IgD-negative memory B cell (primary cell): ENCODE results near the gene HS3ST3B1. TPM values are rescaled to one million over a fixed set of nuclear protein-coding genes. Genes with fewer than 3 reads are reported as not detected.
A peak's percentile ranks its signal among the peaks of the same experiment; 100 is the strongest.

Source experiments
- H3K27ac Mint-ChIP-seq, 3 donors: one replicate each; pipeline ENCODE4 v1.8.0; 2020 to 2022; ENCODE audit warnings: mild to moderate bottlenecking in 3 of 3, mixed read lengths in 3 of 3, moderate library complexity in 1 of 3
- H3K27me3 Mint-ChIP-seq: one replicate; pipeline ENCODE4 v1.8.0; 2021; ENCODE audit warnings: mixed read lengths
- H3K36me3 Mint-ChIP-seq: one replicate; pipeline ENCODE4 v1.8.0; 2020; ENCODE audit warnings: mild to moderate bottlenecking, mixed read lengths
- H3K4me1 Mint-ChIP-seq, 3 donors: one replicate each; pipeline ENCODE4 v1.8.0; 2020 to 2022; ENCODE audit warnings: mixed read lengths in 3 of 3, mild to moderate bottlenecking in 1 of 3
- H3K4me3 Mint-ChIP-seq, 4 donors: one replicate each; pipeline ENCODE4 v1.8.0; 2020 to 2022; ENCODE audit warnings: mild to moderate bottlenecking in 4 of 4, mixed read lengths in 4 of 4, moderate library complexity in 3 of 4
- H3K9me3 Mint-ChIP-seq, 3 donors: one replicate each; pipeline ENCODE4 v1.8.0; 2020 to 2021; ENCODE audit warnings: mixed read lengths in 3 of 3, mild to moderate bottlenecking in 1 of 3
- polyA plus RNA-seq: library from polyadenylated mRNA; unstranded; fragments of 300-500 nt; fragmentation: Illumina TruSeq; gene quantifications from one replicate; pipeline ENCODE4 v1.2.3, GENCODE V29; 2021

HS3ST3B1 gene
- polyA plus RNA-seq, 1 donor from 2014 or later, result 0.70 TPM

GRCh38 chr17:14321980-14322776 is 21.3 kb downstream of the HS3ST3B1 start:
- Mint-ChIP-seq H3K4me1 (peaks cover 0 to 4% (median 2%) of the 10 kb centered on the region in 3 donors), H3K36me3 (peaks cover 3% of the 10 kb centered on the region), H3K27ac (no peak overlapping the region), H3K27me3 (peaks cover 10% of the 10 kb centered on the region), H3K9me3 (peaks cover 0 to 2% (median 0%) of the 10 kb centered on the region in 3 donors), H3K4me3 (no peak overlapping the region)

GRCh38 chr17:14323522-14323981 is 22.7 kb downstream of the HS3ST3B1 start:
- Mint-ChIP-seq H3K27ac (no peak overlapping the region), H3K4me3 (no peak overlapping the region)

GRCh38 chr17:14325618-14326167 is 24.8 kb downstream of the HS3ST3B1 start:
- no peak overlapping the region for H3K4me3 Mint-ChIP-seq
- H3K4me1 Mint-ChIP-seq, result peaks cover 0 to 4% (median 2%) of the 10 kb centered on the region in 3 donors
- peaks cover 0 to 2% (median 0%) of the 10 kb centered on the region in 3 donors for H3K9me3 Mint-ChIP-seq
- H3K27me3 Mint-ChIP-seq, result peaks cover 5% of the 10 kb centered on the region
- H3K27ac Mint-ChIP-seq, result no peak overlapping the region
- no peaks in the 10 kb centered on the region for H3K36me3 Mint-ChIP-seq

More at GRCh38 chr17:14323522-14323981, 22.7 kb downstream of the HS3ST3B1 start:
- Mint-ChIP-seq H3K9me3 (peaks cover 0 to 2% (median 0%) of the 10 kb centered on the region in 3 donors), H3K36me3 (peaks cover 1% of the 10 kb centered on the region), H3K27me3 (peaks cover 7% of the 10 kb centered on the region), H3K4me1 (peaks cover 0 to 4% (median 2%) of the 10 kb centered on the region in 3 donors)

- Mint-ChIP-seq H3K27me3 (peaks cover 1% of the 10 kb centered on the region), H3K4me3 (no peak overlapping the region), H3K9me3 (peaks cover 0 to 2% (median 0%) of the 10 kb centered on the region in 3 donors), H3K27ac (no peak overlapping the region), H3K36me3 (no peaks in the 10 kb centered on the region), H3K4me1 (peaks cover 0 to 1% (median 0%) of the 10 kb centered on the region in 3 donors)
These were observed 29.1 kb downstream of the HS3ST3B1 start for GRCh38 chr17:14329900-14330491.

- Mint-ChIP-seq H3K4me3 (no peak overlapping the region), H3K36me3 (no peaks in the 10 kb centered on the region), H3K4me1 (peaks cover 0 to 1% (median 0%) of the 10 kb centered on the region in 3 donors), H3K9me3 (peaks cover 0 to 2% (median 0%) of the 10 kb centered on the region in 3 donors), H3K27me3 (peaks cover 1% of the 10 kb centered on the region), H3K27ac (no peak overlapping the region)
These were observed 29.6 kb downstream of the HS3ST3B1 start for GRCh38 chr17:14330492-14330962.

GRCh38 chr17:14331225-14331981 is 30.5 kb downstream of the HS3ST3B1 start:
- no peaks in the 10 kb centered on the region for H3K36me3 Mint-ChIP-seq
- H3K27ac Mint-ChIP-seq, result no peak overlapping the region
- H3K9me3 Mint-ChIP-seq, result no peaks in the 10 kb centered on the region
- H3K4me3 Mint-ChIP-seq, result no peak overlapping the region
- peaks cover 1% of the 10 kb centered on the region for H3K27me3 Mint-ChIP-seq
- H3K4me1 Mint-ChIP-seq, result peaks cover 0 to 1% (median 0%) of the 10 kb centered on the region in 3 donors

- Mint-ChIP-seq H3K4me3 (no peak overlapping the region), H3K4me1 (peaks cover 0 to 1% (median 0%) of the 10 kb centered on the region in 3 donors), H3K36me3 (peaks cover 2% of the 10 kb centered on the region), H3K9me3 (no peaks in the 10 kb centered on the region), H3K27ac (no peak overlapping the region), H3K27me3 (peaks cover 6% of the 10 kb centered on the region)
These were observed 31.1 kb downstream of the HS3ST3B1 start for GRCh38 chr17:14331982-14332298.

- Mint-ChIP-seq H3K27ac (no peak overlapping the region), H3K27me3 (peaks cover 6% of the 10 kb centered on the region), H3K9me3 (no peaks in the 10 kb centered on the region), H3K4me1 (peaks cover 0 to 3% (median 0%) of the 10 kb centered on the region in 3 donors), H3K36me3 (peaks cover 2% of the 10 kb centered on the region), H3K4me3 (no peak overlapping the region)
These were observed 31.4 kb downstream of the HS3ST3B1 start for GRCh38 chr17:14332331-14332730.

- peaks cover 6% of the 10 kb centered on the region for H3K27me3 Mint-ChIP-seq
- peaks cover 0 to 4% (median 0%) of the 10 kb centered on the region in 3 donors for H3K4me1 Mint-ChIP-seq
- no peaks in the 10 kb centered on the region for H3K9me3 Mint-ChIP-seq
- no peak overlapping the region for H3K4me3 Mint-ChIP-seq
- peaks cover 2% of the 10 kb centered on the region for H3K36me3 Mint-ChIP-seq
- peak overlapping the region in 1 of 3 donors; percentile 50 for H3K27ac Mint-ChIP-seq
These were observed 32.6 kb downstream of the HS3ST3B1 start for GRCh38 chr17:14333506-14333905.

- Mint-ChIP-seq H3K27ac (no peak overlapping the region), H3K4me1 (peaks cover 0 to 7% (median 0%) of the 10 kb centered on the region in 3 donors), H3K4me3 (no peak overlapping the region), H3K9me3 (no peaks in the 10 kb centered on the region), H3K36me3 (peaks cover 2% of the 10 kb centered on the region), H3K27me3 (peaks cover 7% of the 10 kb centered on the region)
These were observed 33.5 kb downstream of the HS3ST3B1 start for GRCh38 chr17:14334276-14334840.

GRCh38 chr17:14334919-14335318 is 34.0 kb downstream of the HS3ST3B1 start:
- Mint-ChIP-seq H3K9me3 (no peaks in the 10 kb centered on the region), H3K4me3 (no peak overlapping the region), H3K27ac (peak overlapping the region in 1 of 3 donors; percentile 53), H3K36me3 (peaks cover 2% of the 10 kb centered on the region), H3K27me3 (peaks cover 10% of the 10 kb centered on the region), H3K4me1 (peaks cover 0 to 7% (median 0%) of the 10 kb centered on the region in 3 donors)

- no peak overlapping the region for H3K27ac Mint-ChIP-seq
- peaks cover 0 to 16% (median 0%) of the 10 kb centered on the region in 3 donors for H3K4me1 Mint-ChIP-seq
These were observed 35.5 kb downstream of the HS3ST3B1 start for GRCh38 chr17:14336418-14336817.

GRCh38 chr17:14337596-14338079 is 36.8 kb downstream of the HS3ST3B1 start:
- Mint-ChIP-seq H3K27me3 (peaks cover 15% of the 10 kb centered on the region), H3K4me3 (peak overlapping the region in 1 of 4 donors; percentile 62), H3K27ac (no peak overlapping the region), H3K9me3 (peaks cover 0 to 1% (median 0%) of the 10 kb centered on the region in 3 donors), H3K4me1 (peaks cover 0 to 16% (median 0%) of the 10 kb centered on the region in 3 donors), H3K36me3 (peaks cover 4% of the 10 kb centered on the region)

More at GRCh38 chr17:14336418-14336817, 35.5 kb downstream of the HS3ST3B1 start:
- H3K4me3 Mint-ChIP-seq, result no peak overlapping the region
- H3K27me3 Mint-ChIP-seq, result peaks cover 15% of the 10 kb centered on the region
- H3K36me3 Mint-ChIP-seq, result peaks cover 4% of the 10 kb centered on the region
- peaks cover 0 to 1% (median 0%) of the 10 kb centered on the region in 3 donors for H3K9me3 Mint-ChIP-seq
